Measurements from ENCODE around the gene SARDH.

The SARDH gene

GRCh38 chr9:133636902-133637301, 101.2 kb downstream of the SARDH start:
- no peaks in the 10 kb centered on the region for H3K27me3 ChIP-seq (ENCODE audit: insufficient read depth, low read length, poor library complexity, severe bottlenecking)
- H3K9me2 ChIP-seq (replicated peaks; ENCODE audit: low read depth, low read length): no peaks in the 10 kb centered on the region
- no peak overlapping the region for H2AFZ ChIP-seq (ENCODE audit: low read length)
- H3K4me3 ChIP-seq (ENCODE audit: low read length, poor library complexity, severe bottlenecking): no peak overlapping the region
- no peak for TF ChIP-seq EZH2phosphoT487 (IDR thresholded peaks at IDR 0.05; ENCODE audit: borderline replicate concordance)
- TF ChIP-seq, protein P1, sequence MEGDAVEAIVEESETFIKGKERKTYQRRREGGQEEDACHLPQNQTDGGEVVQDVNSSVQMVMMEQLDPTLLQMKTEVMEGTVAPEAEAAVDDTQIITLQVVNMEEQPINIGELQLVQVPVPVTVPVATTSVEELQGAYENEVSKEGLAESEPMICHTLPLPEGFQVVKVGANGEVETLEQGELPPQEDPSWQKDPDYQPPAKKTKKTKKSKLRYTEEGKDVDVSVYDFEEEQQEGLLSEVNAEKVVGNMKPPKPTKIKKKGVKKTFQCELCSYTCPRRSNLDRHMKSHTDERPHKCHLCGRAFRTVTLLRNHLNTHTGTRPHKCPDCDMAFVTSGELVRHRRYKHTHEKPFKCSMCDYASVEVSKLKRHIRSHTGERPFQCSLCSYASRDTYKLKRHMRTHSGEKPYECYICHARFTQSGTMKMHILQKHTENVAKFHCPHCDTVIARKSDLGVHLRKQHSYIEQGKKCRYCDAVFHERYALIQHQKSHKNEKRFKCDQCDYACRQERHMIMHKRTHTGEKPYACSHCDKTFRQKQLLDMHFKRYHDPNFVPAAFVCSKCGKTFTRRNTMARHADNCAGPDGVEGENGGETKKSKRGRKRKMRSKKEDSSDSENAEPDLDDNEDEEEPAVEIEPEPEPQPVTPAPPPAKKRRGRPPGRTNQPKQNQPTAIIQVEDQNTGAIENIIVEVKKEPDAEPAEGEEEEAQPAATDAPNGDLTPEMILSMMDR (conservative IDR thresholded peaks at IDR 0.05; ENCODE audit: low read length): no peak
- no peak overlapping the region for H3K9ac ChIP-seq (ENCODE audit: low read depth, low read length, poor library complexity, severe bottlenecking)
- H3K4me2 ChIP-seq (ENCODE audit: low read depth, low read length, poor library complexity, severe bottlenecking): no peak overlapping the region
- no peaks in the 10 kb centered on the region for H3K79me2 ChIP-seq (ENCODE audit: insufficient read depth, low read length)
- no peaks in the 10 kb centered on the region for H3K9me3 ChIP-seq (ENCODE audit: insufficient read depth, low read depth, low read length)
- peaks cover 4% of the 10 kb centered on the region for H3K4me1 ChIP-seq (ENCODE audit: insufficient read depth, low read length, poor library complexity, severe bottlenecking)
- no peaks in the 10 kb centered on the region for H3F3A ChIP-seq (ENCODE audit: low read depth)
- no peaks in the 10 kb centered on the region for H4K20me1 ChIP-seq (ENCODE audit: insufficient read depth, low read length, poor library complexity, severe bottlenecking)
- H3K36me3 ChIP-seq (ENCODE audit: insufficient read depth, low read length): no peaks in the 10 kb centered on the region

- H3K9me3 ChIP-seq (ENCODE audit: insufficient read depth, low read depth, low read length): no peaks in the 10 kb centered on the region
- no peaks in the 10 kb centered on the region for H4K20me1 ChIP-seq (ENCODE audit: insufficient read depth, low read length, poor library complexity, severe bottlenecking)
- no peaks in the 10 kb centered on the region for H3K79me2 ChIP-seq (ENCODE audit: insufficient read depth, low read length)
- TF ChIP-seq, protein P1 (conservative IDR thresholded peaks at IDR 0.05; ENCODE audit: low read length): no peak
- TF ChIP-seq EZH2phosphoT487 (IDR thresholded peaks at IDR 0.05; ENCODE audit: borderline replicate concordance): no peak
- peaks cover 4% of the 10 kb centered on the region for H3K4me1 ChIP-seq (ENCODE audit: insufficient read depth, low read length, poor library complexity, severe bottlenecking)
- H3K4me3 ChIP-seq (ENCODE audit: low read length, poor library complexity, severe bottlenecking): no peak within 1 kb of the TSS
- no peak within 1 kb of the TSS for H2AFZ ChIP-seq (ENCODE audit: low read length)
- H3K4me2 ChIP-seq (ENCODE audit: low read depth, low read length, poor library complexity, severe bottlenecking): no peak within 1 kb of the TSS
- H3K9me2 ChIP-seq (replicated peaks; ENCODE audit: low read depth, low read length): no peaks in the 10 kb centered on the region
- H3K36me3 ChIP-seq (ENCODE audit: insufficient read depth, low read length): no peaks in the 10 kb centered on the region
- H3K9ac ChIP-seq (ENCODE audit: low read depth, low read length, poor library complexity, severe bottlenecking): no peak within 1 kb of the TSS
- H3K27me3 ChIP-seq (ENCODE audit: insufficient read depth, low read length, poor library complexity, severe bottlenecking): no peaks in the 10 kb centered on the region
- H3F3A ChIP-seq (ENCODE audit: low read depth): no peaks in the 10 kb centered on the region
Measured at GRCh38 chr9:133635533-133636531, 102.3 kb downstream of the SARDH start, which contains the start of gene DBH. TSS of gene DBH (plus strand) at chr9:133636363. CDS start at chr9:133636372, 9 bp downstream.

DNA sequence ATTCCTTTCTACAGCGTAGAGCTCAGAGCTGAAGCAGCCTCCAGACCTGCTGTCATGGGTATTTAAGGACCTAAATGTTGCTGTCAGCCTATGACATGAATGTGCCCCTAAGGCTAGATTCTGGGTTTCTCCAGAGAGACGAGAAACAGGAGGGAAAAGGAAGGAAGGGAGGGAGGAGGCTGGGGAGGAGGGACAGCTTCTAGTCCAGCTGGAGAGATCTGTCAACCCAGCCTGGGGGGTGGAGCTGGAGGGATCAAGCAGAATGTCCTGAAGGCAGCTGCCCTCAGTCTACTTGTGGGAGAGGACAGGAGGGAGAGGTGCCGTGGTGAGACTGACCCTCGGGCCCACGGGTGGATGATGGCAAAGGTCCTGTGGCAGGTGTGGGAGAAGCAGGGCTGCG, 103.1 kb downstream of the SARDH start:
- Histone ChIP-seq H3K9me3 (ENCODE audit: insufficient read depth, low read depth, low read length) (no peaks in the 10 kb centered on the region), H3K9ac (ENCODE audit: low read depth, low read length, poor library complexity, severe bottlenecking) (no peak overlapping the region), H3K4me2 (ENCODE audit: low read depth, low read length, poor library complexity, severe bottlenecking) (no peak overlapping the region), H3K79me2 (ENCODE audit: insufficient read depth, low read length) (no peaks in the 10 kb centered on the region), H3F3A (ENCODE audit: low read depth) (no peaks in the 10 kb centered on the region), H3K36me3 (ENCODE audit: insufficient read depth, low read length) (no peaks in the 10 kb centered on the region), H3K9me2 (replicated peaks; ENCODE audit: low read depth, low read length) (no peaks in the 10 kb centered on the region), H3K4me3 (ENCODE audit: low read length, poor library complexity, severe bottlenecking) (no peak overlapping the region), H2AFZ (ENCODE audit: low read length) (no peak overlapping the region), H3K27me3 (ENCODE audit: insufficient read depth, low read length, poor library complexity, severe bottlenecking) (no peaks in the 10 kb centered on the region), H4K20me1 (ENCODE audit: insufficient read depth, low read length, poor library complexity, severe bottlenecking) (no peaks in the 10 kb centered on the region), H3K4me1 (ENCODE audit: insufficient read depth, low read length, poor library complexity, severe bottlenecking) (peaks cover 4% of the 10 kb centered on the region)
- TF ChIP-seq, protein P1 (conservative IDR thresholded peaks at IDR 0.05; ENCODE audit: low read length): no peak
- TF ChIP-seq EZH2phosphoT487 (IDR thresholded peaks at IDR 0.05; ENCODE audit: borderline replicate concordance): no peak
